Transverse colon (tissue), 4 donors: ENCODE results near the gene ESF1.

Experiments
- EP300 ChIP-seq: sonication (generic); formaldehyde crosslinking; IDR thresholded peaks from one replicate; pipeline ENCODE4 v1.6.1; 2017; ENCODE audit warnings: antibody characterized with exemption, low read depth
- POLR2A ChIP-seq: fragments of 450-650 bp; IDR thresholded peaks from one replicate; pipeline ENCODE4 v1.6.1; 2016; ENCODE audit warnings: antibody characterized with exemption, mild to moderate bottlenecking, moderate library complexity
- POLR2AphosphoS5 ChIP-seq, 3 donors: sonication (generic); formaldehyde crosslinking; IDR thresholded peaks; one replicate each; pipeline ENCODE4 v1.6.1; 2016; ENCODE audit warnings: antibody characterized with exemption in 3 of 3
- TF ChIP-seq, protein P1 (sequence below), 5 experiments: fragments of 200-600 bp in 3 of 5; fragments of 450-650 bp in 2 of 5; sonication (generic) in 3 of 5; IDR thresholded peaks; 1 replicate in 2 of 5; 2 replicates in 3 of 5; pipeline ENCODE4 v1.5.1; 2016 to 2017; ENCODE audit warnings: antibody characterized with exemption in 5 of 5, inconsistent platforms in 3 of 5, mild to moderate bottlenecking in 2 of 5, moderate library complexity in 1 of 5

- TF ChIP-seq POLR2A = no peak
- TF ChIP-seq, protein P1, sequence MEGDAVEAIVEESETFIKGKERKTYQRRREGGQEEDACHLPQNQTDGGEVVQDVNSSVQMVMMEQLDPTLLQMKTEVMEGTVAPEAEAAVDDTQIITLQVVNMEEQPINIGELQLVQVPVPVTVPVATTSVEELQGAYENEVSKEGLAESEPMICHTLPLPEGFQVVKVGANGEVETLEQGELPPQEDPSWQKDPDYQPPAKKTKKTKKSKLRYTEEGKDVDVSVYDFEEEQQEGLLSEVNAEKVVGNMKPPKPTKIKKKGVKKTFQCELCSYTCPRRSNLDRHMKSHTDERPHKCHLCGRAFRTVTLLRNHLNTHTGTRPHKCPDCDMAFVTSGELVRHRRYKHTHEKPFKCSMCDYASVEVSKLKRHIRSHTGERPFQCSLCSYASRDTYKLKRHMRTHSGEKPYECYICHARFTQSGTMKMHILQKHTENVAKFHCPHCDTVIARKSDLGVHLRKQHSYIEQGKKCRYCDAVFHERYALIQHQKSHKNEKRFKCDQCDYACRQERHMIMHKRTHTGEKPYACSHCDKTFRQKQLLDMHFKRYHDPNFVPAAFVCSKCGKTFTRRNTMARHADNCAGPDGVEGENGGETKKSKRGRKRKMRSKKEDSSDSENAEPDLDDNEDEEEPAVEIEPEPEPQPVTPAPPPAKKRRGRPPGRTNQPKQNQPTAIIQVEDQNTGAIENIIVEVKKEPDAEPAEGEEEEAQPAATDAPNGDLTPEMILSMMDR (IDR thresholded peaks at IDR 0.05) = no peak
- no peak for TF ChIP-seq POLR2AphosphoS5 (IDR thresholded peaks at IDR 0.05)
- TF ChIP-seq EP300 = no peak
These were observed 31.2 kb downstream of the ESF1 start for GRCh38 chr20:13753436-13754036.
